WTC11 (cell line): ENCODE results near the gene MARVELD3. TPM values are rescaled to one million over a fixed set of nuclear protein-coding genes. Genes with fewer than 3 reads are reported as not detected.
A peak's percentile ranks its signal among the peaks of the same experiment; 100 is the strongest.

Experiments used
- ATAC-seq: fragments of 200-7000 bp; cut with Tn5 transposase; 2 replicates; pipeline ENCODE4 v1.10.0; 2021; ENCODE audit warnings: mild to moderate bottlenecking, moderate library complexity
- CTCF ChIA-PET: fragments of 300-600 bp; sonication (Branson Sonifier 250); formaldehyde crosslinking; loops from one replicate; lab custom pipeline; 2021; ENCODE audit warnings: antibody characterized with exemption; lab: Charles Lee
- POLR2A ChIA-PET: fragments of 350-600 bp; sonication (Branson Sonifier 250); formaldehyde crosslinking; loops from one replicate; lab custom pipeline; 2021; ENCODE audit warnings: antibody characterized with exemption; lab: Charles Lee
- DNase-seq: peaks from one replicate; pipeline ENCODE4 v3.0.0; 2021; ENCODE audit warnings: low spot score
- H3K27ac Mint-ChIP-seq: 2 replicates; pipeline ENCODE4 v1.8.0; 2021; ENCODE audit warnings: mixed read lengths
- H3K27me3 Mint-ChIP-seq: 2 replicates; pipeline ENCODE4 v1.8.0; 2021; ENCODE audit warnings: low read depth, mild to moderate bottlenecking, moderate library complexity, mixed read lengths
- H3K36me3 Mint-ChIP-seq: 2 replicates; pipeline ENCODE4 v1.8.0; 2021; ENCODE audit warnings: mixed read lengths
- H3K4me1 Mint-ChIP-seq: 2 replicates; pipeline ENCODE4 v1.8.0; 2022; ENCODE audit warnings: mixed read lengths
- H3K4me3 Mint-ChIP-seq: 2 replicates; pipeline ENCODE4 v1.8.0; 2021; ENCODE audit warnings: mild to moderate bottlenecking, moderate library complexity, mixed read lengths
- H3K9me3 Mint-ChIP-seq: 2 replicates; pipeline ENCODE4 v1.8.0; 2021; ENCODE audit warnings: mixed read lengths
- ATF1 ChIP-seq: sonication (generic); formaldehyde crosslinking; IDR thresholded peaks from 2 replicates; pipeline ENCODE4 v1.8.1; 2023; ENCODE audit warnings: mild to moderate bottlenecking, moderate library complexity, missing genetic modification reagents
- IRF2 ChIP-seq: sonication (generic); formaldehyde crosslinking; IDR thresholded peaks from 2 replicates; pipeline ENCODE4 v1.8.0; 2022; ENCODE audit warnings: low read depth, missing genetic modification reagents, borderline replicate concordance
- NR1H2 ChIP-seq: sonication (generic); formaldehyde crosslinking; IDR thresholded peaks from 2 replicates; pipeline ENCODE4 v1.9.0; 2021; ENCODE audit warnings: mild to moderate bottlenecking, moderate library complexity, missing genetic modification reagents
- NR3C1 ChIP-seq: sonication (generic); formaldehyde crosslinking; conservative IDR thresholded peaks from 2 replicates; pipeline ENCODE4 v1.8.1; 2023; ENCODE audit warnings: low read depth, mild to moderate bottlenecking, missing genetic modification reagents
- ZNF121 ChIP-seq: sonication (generic); formaldehyde crosslinking; IDR thresholded peaks from 2 replicates; pipeline ENCODE4 v1.8.0; 2023; ENCODE audit warnings: missing genetic modification reagents
- total RNA-seq: library from RNA; stranded (reverse); gene quantifications from 3 replicates; pipeline ENCODE4 v1.2.3, GENCODE V29; 2021
- TF ChIP-seq, protein P1 (sequence below): sonication (generic); formaldehyde crosslinking; conservative IDR thresholded peaks from 2 replicates; pipeline ENCODE4 v1.8.1; 2023; ENCODE audit warnings: mild to moderate bottlenecking, low read depth, missing genetic modification reagents, moderate library complexity
- TF ChIP-seq, protein P2 (sequence below): sonication (generic); formaldehyde crosslinking; IDR thresholded peaks from 2 replicates; pipeline ENCODE4 v1.8.0; 2023; ENCODE audit warnings: mild to moderate bottlenecking, missing genetic modification reagents
- TF ChIP-seq, protein P3 (sequence below): sonication (generic); formaldehyde crosslinking; IDR thresholded peaks from 2 replicates; pipeline ENCODE4 v1.8.1; 2022; ENCODE audit warnings: low read depth, mild to moderate bottlenecking, moderate library complexity, missing genetic modification reagents, borderline replicate concordance
- TF ChIP-seq, protein P4 (sequence below): sonication (generic); formaldehyde crosslinking; IDR thresholded peaks from 2 replicates; pipeline ENCODE4 v1.8.1; 2023; ENCODE audit warnings: mild to moderate bottlenecking, missing genetic modification reagents

MARVELD3 gene
- total RNA-seq, 1 experiment from 2014 or later, result 30.0 TPM

DNA sequence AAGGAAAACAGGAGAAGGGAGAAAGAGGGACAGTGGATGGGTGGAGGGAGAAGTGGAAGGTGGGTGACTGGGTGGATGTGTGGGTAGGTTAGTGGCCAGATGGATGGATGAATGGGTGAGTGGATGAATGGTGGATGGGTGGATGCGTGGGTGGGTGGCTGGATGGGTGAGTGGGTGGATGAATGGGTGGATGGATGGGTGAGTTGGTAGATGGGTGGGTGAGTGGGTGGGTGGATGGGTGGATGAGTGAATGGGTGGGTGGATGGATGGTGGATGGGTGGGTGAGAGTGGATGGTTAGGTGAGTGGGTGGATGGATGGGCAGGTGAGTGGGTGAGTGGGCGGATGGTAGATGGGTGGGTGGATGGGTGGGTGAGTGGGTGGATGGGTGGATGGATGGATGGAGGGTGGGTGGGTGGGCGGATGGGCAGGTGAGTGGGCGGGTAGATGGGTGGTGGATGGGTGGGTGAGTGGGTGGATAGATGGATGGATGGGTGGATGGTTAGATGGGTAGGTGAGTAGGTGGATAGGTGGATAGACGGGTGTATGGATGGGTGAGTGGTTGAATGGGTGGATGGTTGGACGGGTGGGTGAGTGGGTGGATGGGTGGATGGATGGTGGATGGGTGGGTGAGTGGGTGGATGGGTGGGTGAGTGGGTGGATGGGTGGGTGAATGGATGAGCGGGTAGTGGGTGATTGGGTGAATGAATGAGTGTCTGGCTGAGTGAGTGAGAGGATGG lies 702 bp upstream of the MARVELD3 start:
- H3K4me3 Mint-ChIP-seq, result peak overlapping the region; percentile 89
- no peak for ATAC-seq
- TF ChIP-seq, protein P1, sequence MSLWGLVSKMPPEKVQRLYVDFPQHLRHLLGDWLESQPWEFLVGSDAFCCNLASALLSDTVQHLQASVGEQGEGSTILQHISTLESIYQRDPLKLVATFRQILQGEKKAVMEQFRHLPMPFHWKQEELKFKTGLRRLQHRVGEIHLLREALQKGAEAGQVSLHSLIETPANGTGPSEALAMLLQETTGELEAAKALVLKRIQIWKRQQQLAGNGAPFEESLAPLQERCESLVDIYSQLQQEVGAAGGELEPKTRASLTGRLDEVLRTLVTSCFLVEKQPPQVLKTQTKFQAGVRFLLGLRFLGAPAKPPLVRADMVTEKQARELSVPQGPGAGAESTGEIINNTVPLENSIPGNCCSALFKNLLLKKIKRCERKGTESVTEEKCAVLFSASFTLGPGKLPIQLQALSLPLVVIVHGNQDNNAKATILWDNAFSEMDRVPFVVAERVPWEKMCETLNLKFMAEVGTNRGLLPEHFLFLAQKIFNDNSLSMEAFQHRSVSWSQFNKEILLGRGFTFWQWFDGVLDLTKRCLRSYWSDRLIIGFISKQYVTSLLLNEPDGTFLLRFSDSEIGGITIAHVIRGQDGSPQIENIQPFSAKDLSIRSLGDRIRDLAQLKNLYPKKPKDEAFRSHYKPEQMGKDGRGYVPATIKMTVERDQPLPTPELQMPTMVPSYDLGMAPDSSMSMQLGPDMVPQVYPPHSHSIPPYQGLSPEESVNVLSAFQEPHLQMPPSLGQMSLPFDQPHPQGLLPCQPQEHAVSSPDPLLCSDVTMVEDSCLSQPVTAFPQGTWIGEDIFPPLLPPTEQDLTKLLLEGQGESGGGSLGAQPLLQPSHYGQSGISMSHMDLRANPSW (CRISPR knock-in tag), result no peak
- no peak for TF ChIP-seq NR3C1 (CRISPR knock-in tag)
- TF ChIP-seq ATF1, result no peak
- no peak for TF ChIP-seq NR1H2 (CRISPR knock-in tag)
- TF ChIP-seq IRF2 (CRISPR knock-in tag), result no peak
- no peak for TF ChIP-seq ZNF121 (CRISPR knock-in tag)
- TF ChIP-seq, protein P2, sequence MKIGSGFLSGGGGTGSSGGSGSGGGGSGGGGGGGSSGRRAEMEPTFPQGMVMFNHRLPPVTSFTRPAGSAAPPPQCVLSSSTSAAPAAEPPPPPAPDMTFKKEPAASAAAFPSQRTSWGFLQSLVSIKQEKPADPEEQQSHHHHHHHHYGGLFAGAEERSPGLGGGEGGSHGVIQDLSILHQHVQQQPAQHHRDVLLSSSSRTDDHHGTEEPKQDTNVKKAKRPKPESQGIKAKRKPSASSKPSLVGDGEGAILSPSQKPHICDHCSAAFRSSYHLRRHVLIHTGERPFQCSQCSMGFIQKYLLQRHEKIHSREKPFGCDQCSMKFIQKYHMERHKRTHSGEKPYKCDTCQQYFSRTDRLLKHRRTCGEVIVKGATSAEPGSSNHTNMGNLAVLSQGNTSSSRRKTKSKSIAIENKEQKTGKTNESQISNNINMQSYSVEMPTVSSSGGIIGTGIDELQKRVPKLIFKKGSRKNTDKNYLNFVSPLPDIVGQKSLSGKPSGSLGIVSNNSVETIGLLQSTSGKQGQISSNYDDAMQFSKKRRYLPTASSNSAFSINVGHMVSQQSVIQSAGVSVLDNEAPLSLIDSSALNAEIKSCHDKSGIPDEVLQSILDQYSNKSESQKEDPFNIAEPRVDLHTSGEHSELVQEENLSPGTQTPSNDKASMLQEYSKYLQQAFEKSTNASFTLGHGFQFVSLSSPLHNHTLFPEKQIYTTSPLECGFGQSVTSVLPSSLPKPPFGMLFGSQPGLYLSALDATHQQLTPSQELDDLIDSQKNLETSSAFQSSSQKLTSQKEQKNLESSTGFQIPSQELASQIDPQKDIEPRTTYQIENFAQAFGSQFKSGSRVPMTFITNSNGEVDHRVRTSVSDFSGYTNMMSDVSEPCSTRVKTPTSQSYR, result no peak
- TF ChIP-seq, all 79 proteins: peak for 0
- DNase-seq, result no peak
- Mint-ChIP-seq H3K4me1 (peaks cover 28% of the 10 kb centered on the region), H3K36me3 (peaks cover 21% of the 10 kb centered on the region), H3K9me3 (peaks cover 17% of the 10 kb centered on the region), H3K27me3 (no peaks in the 10 kb centered on the region; the same call in 1 of the 2 replicates), H3K27ac (no peak overlapping the region)
- POLR2A ChIA-PET, result interaction anchor here (0.5 to 0.7 kb wide), 2 partner anchors 99 to 1589 kb away, joined by 4 read pairs; partner anchors contain the start of gene CHST4
- CTCF ChIA-PET, result interaction anchor here (0.7 to 1.0 kb wide), 13 partner anchors 14 to 375 kb away, joined by 3 to 20 read pairs (median 3); partner anchors contain the start of gene CHST4

DNA sequence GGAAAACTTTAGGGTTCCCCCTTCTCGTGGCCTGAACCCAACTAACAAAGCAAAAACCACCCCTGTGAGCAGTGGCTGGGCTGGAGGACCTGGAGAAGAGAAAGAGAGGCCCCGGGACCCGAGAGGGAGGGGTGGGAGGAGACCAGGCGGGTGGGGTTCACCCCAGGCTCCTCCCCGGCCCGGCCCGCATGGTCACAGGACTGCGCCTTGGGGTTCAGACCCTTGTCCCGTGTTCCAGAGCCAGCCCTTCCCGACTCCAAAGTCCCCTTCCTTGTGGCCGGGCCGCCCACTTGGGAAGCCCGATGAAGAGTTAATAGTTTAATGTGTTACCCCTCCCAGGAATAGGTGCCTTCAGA lies 852 bp downstream of the MARVELD3 start:
- H3K36me3 Mint-ChIP-seq, result peaks cover 32% of the 10 kb centered on the region
- peaks cover 8% of the 10 kb centered on the region for H3K9me3 Mint-ChIP-seq
- DNase-seq (peak; percentile 70), ATAC-seq (peak; percentile 79)
- CTCF ChIA-PET, result no interaction called here
- TF ChIP-seq, protein P2, result no peak
- TF ChIP-seq, protein P3, sequence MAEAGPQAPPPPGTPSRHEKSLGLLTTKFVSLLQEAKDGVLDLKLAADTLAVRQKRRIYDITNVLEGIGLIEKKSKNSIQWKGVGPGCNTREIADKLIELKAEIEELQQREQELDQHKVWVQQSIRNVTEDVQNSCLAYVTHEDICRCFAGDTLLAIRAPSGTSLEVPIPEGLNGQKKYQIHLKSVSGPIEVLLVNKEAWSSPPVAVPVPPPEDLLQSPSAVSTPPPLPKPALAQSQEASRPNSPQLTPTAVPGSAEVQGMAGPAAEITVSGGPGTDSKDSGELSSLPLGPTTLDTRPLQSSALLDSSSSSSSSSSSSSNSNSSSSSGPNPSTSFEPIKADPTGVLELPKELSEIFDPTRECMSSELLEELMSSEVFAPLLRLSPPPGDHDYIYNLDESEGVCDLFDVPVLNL (CRISPR knock-in tag), result no peak
- TF ChIP-seq, protein P4, sequence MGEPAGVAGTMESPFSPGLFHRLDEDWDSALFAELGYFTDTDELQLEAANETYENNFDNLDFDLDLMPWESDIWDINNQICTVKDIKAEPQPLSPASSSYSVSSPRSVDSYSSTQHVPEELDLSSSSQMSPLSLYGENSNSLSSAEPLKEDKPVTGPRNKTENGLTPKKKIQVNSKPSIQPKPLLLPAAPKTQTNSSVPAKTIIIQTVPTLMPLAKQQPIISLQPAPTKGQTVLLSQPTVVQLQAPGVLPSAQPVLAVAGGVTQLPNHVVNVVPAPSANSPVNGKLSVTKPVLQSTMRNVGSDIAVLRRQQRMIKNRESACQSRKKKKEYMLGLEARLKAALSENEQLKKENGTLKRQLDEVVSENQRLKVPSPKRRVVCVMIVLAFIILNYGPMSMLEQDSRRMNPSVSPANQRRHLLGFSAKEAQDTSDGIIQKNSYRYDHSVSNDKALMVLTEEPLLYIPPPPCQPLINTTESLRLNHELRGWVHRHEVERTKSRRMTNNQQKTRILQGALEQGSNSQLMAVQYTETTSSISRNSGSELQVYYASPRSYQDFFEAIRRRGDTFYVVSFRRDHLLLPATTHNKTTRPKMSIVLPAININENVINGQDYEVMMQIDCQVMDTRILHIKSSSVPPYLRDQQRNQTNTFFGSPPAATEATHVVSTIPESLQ (CRISPR knock-in tag), result no peak
- H3K4me1 Mint-ChIP-seq, result peaks cover 23% of the 10 kb centered on the region
- no peaks in the 10 kb centered on the region; the same call in 1 of the 2 replicates for H3K27me3 Mint-ChIP-seq
- POLR2A ChIA-PET, result no interaction called here
- H3K27ac Mint-ChIP-seq, result peak overlapping the region; percentile 76; the same call in 1 of the 2 replicates
- H3K4me3 Mint-ChIP-seq, result peak overlapping the region; percentile 89
